HFFc6 (cell line): ENCODE results near the gene NEO1. TPM values are rescaled to one million over a fixed set of nuclear protein-coding genes. Genes with fewer than 3 reads are reported as not detected.

ENCODE experiments used
- DNase-seq: peaks from one replicate; pipeline ENCODE4 v3.0.0-alpha.2; 2018
- H3K27ac Mint-ChIP-seq: 2 replicates; pipeline ENCODE4 v1.8.0; 2020; ENCODE audit warnings: mild to moderate bottlenecking, mixed read lengths
- H3K27me3 Mint-ChIP-seq: 2 replicates; pipeline ENCODE4 v1.8.0; 2021; ENCODE audit warnings: mild to moderate bottlenecking, moderate library complexity, mixed read lengths; ENCODE audit not compliant: insufficient read depth
- H3K36me3 Mint-ChIP-seq: 2 replicates; pipeline ENCODE4 v1.8.0; 2021; ENCODE audit warnings: low read depth, mixed read lengths
- H3K4me1 Mint-ChIP-seq: 2 replicates; pipeline ENCODE4 v1.8.0; 2020; ENCODE audit warnings: low read depth, mixed read lengths
- H3K4me3 Mint-ChIP-seq: 2 replicates; pipeline ENCODE4 v1.8.0; 2020; ENCODE audit warnings: mild to moderate bottlenecking, moderate library complexity, mixed read lengths
- H3K9me3 Mint-ChIP-seq: 2 replicates; pipeline ENCODE4 v1.8.0; 2020; ENCODE audit warnings: mild to moderate bottlenecking, mixed read lengths
- CTCF ChIP-seq: fragments of 200-600 bp; sonication (generic); IDR thresholded peaks from 2 replicates; pipeline ENCODE4 v1.5.0; 2021; ENCODE audit warnings: antibody characterized with exemption, mild to moderate bottlenecking
- total RNA-seq, 6 experiments: library from RNA; stranded (reverse); fragmentation: NEBNext Ultra II Directional; extraction: Animal tissue kit (Norgen Biotek cat#: 25700); gene quantifications; 2 replicates in 1 of 6; 3 replicates in 5 of 6; pipeline ENCODE4 v1.2.3, GENCODE V29; 2021

Gene NEO1
- total RNA-seq, 6 experiments from 2014 or later, result 6.4 to 20.3 (median 16.3) TPM

- Mint-ChIP-seq H3K27ac (no peak overlapping the region), H3K4me3 (no peak overlapping the region), H3K36me3 (no peaks in the 10 kb centered on the region), H3K27me3 (peaks cover 35% of the 10 kb centered on the region), H3K9me3 (no peaks in the 10 kb centered on the region), H3K4me1 (no peaks in the 10 kb centered on the region)
- TF ChIP-seq CTCF, result no peak
- DNase-seq, result no peak
Observed at GRCh38 chr15:73334086-73334485, 281.8 kb downstream of the NEO1 start.

GRCh38 chr15:73335026-73335425 lies 282.8 kb downstream of the NEO1 start:
- Mint-ChIP-seq H3K27me3 (peaks cover 35% of the 10 kb centered on the region), H3K9me3 (no peaks in the 10 kb centered on the region), H3K27ac (no peak overlapping the region), H3K4me1 (no peaks in the 10 kb centered on the region), H3K36me3 (no peaks in the 10 kb centered on the region), H3K4me3 (no peak overlapping the region)
- TF ChIP-seq CTCF, result no peak
- no peak for DNase-seq

GRCh38 chr15:73335471-73335870 lies 283.2 kb downstream of the NEO1 start:
- Mint-ChIP-seq H3K36me3 (no peaks in the 10 kb centered on the region), H3K4me3 (no peak overlapping the region), H3K27ac (no peak overlapping the region), H3K4me1 (no peaks in the 10 kb centered on the region), H3K27me3 (peaks cover 31% of the 10 kb centered on the region), H3K9me3 (no peaks in the 10 kb centered on the region)
- no peak for TF ChIP-seq CTCF
- DNase-seq, result no peak

GRCh38 chr15:73336756-73337155 lies 284.5 kb downstream of the NEO1 start:
- Mint-ChIP-seq H3K27me3 (peaks cover 29% of the 10 kb centered on the region), H3K4me1 (no peaks in the 10 kb centered on the region), H3K36me3 (no peaks in the 10 kb centered on the region), H3K27ac (no peak overlapping the region), H3K9me3 (no peaks in the 10 kb centered on the region), H3K4me3 (no peak overlapping the region)
- no peak for TF ChIP-seq CTCF
- DNase-seq, result no peak

- Mint-ChIP-seq H3K4me3 (no peak overlapping the region), H3K4me1 (no peaks in the 10 kb centered on the region), H3K27me3 (peaks cover 29% of the 10 kb centered on the region), H3K9me3 (no peaks in the 10 kb centered on the region), H3K36me3 (no peaks in the 10 kb centered on the region), H3K27ac (no peak overlapping the region)
- no peak for TF ChIP-seq CTCF
- DNase-seq, result no peak
Observed at GRCh38 chr15:73337187-73337586, 284.9 kb downstream of the NEO1 start.

- H3K9me3 Mint-ChIP-seq, result 0 out of 2 replicates have a peak, but pooled peaks cover 6% of the 10 kb centered on the region
- H3K4me3 Mint-ChIP-seq, result no peak overlapping the region
- no peaks in the 10 kb centered on the region for H3K36me3 Mint-ChIP-seq
- H3K27ac Mint-ChIP-seq, result no peak overlapping the region
- no peaks in the 10 kb centered on the region for H3K4me1 Mint-ChIP-seq
- DNase-seq, result no peak
- TF ChIP-seq CTCF, result no peak
- peaks cover 29% of the 10 kb centered on the region for H3K27me3 Mint-ChIP-seq
Observed at GRCh38 chr15:73338058-73338457, 285.8 kb downstream of the NEO1 start.
